ENCODE measurements around the gene PSMG4.

PSMG4 gene

GRCh38 chr6:3293271-3294155 is 34.8 kb downstream of the PSMG4 start:
- no peak overlapping the region for H3K4me3 ChIP-seq (ENCODE audit: low read depth, low read length)
- no peak for TF ChIP-seq CTCF (IDR thresholded peaks at IDR 0.05)
- H2AFZ ChIP-seq: no peak overlapping the region
- no peak overlapping the region for H3K27ac ChIP-seq
- H3K79me2 ChIP-seq: no peaks in the 10 kb centered on the region
- no peaks in the 10 kb centered on the region for H3K9me3 ChIP-seq (ENCODE audit: control insufficient read depth, low read length)
- H3K9ac ChIP-seq: no peak overlapping the region
- H3K4me1 ChIP-seq: peaks cover 6% of the 10 kb centered on the region
- no peak overlapping the region for H3K4me2 ChIP-seq (ENCODE audit: low read length)
- no peaks in the 10 kb centered on the region for H3K36me3 ChIP-seq (ENCODE audit: control insufficient read depth, insufficient read depth, low read length)
- H3K27me3 ChIP-seq (ENCODE audit: control insufficient read depth, insufficient read depth, low read length): no peaks in the 10 kb centered on the region

GRCh38 chr6:3294396-3294795 is 35.6 kb downstream of the PSMG4 start:
- H3K4me2 ChIP-seq (ENCODE audit: low read length): no peak overlapping the region
- H3K4me3 ChIP-seq (ENCODE audit: low read depth, low read length): no peak overlapping the region
- H3K9ac ChIP-seq: no peak overlapping the region
- peaks cover 2% of the 10 kb centered on the region for H3K4me1 ChIP-seq
- no peaks in the 10 kb centered on the region for H3K79me2 ChIP-seq
- no peak overlapping the region for H3K27ac ChIP-seq
- H3K9me3 ChIP-seq (ENCODE audit: control insufficient read depth, low read length): no peaks in the 10 kb centered on the region
- H3K36me3 ChIP-seq (ENCODE audit: control insufficient read depth, insufficient read depth, low read length): no peaks in the 10 kb centered on the region
- TF ChIP-seq CTCF (IDR thresholded peaks at IDR 0.05): no peak
- no peak overlapping the region for H2AFZ ChIP-seq
- H3K27me3 ChIP-seq (ENCODE audit: control insufficient read depth, insufficient read depth, low read length): no peaks in the 10 kb centered on the region

- no peak overlapping the region for H3K4me2 ChIP-seq (ENCODE audit: low read length)
- no peaks in the 10 kb centered on the region for H3K79me2 ChIP-seq
- H3K27me3 ChIP-seq (ENCODE audit: control insufficient read depth, insufficient read depth, low read length): no peaks in the 10 kb centered on the region
- peaks cover under 1% of the 10 kb centered on the region for H3K4me1 ChIP-seq
- H3K27ac ChIP-seq: no peak overlapping the region
- H3K9ac ChIP-seq: no peak overlapping the region
- no peaks in the 10 kb centered on the region for H3K9me3 ChIP-seq (ENCODE audit: control insufficient read depth, low read length)
- no peaks in the 10 kb centered on the region for H3K36me3 ChIP-seq (ENCODE audit: control insufficient read depth, insufficient read depth, low read length)
- no peak overlapping the region for H3K4me3 ChIP-seq (ENCODE audit: low read depth, low read length)
- TF ChIP-seq CTCF (IDR thresholded peaks at IDR 0.05): no peak
- no peak overlapping the region for H2AFZ ChIP-seq
Observed at GRCh38 chr6:3294921-3295871, 36.4 kb downstream of the PSMG4 start.

- TF ChIP-seq CTCF (IDR thresholded peaks at IDR 0.05): no peak
- Histone ChIP-seq H2AFZ (no peak overlapping the region), H3K27ac (no peak overlapping the region), H3K4me3 (ENCODE audit: low read depth, low read length) (no peak overlapping the region), H3K79me2 (no peaks in the 10 kb centered on the region), H3K4me1 (no peaks in the 10 kb centered on the region), H3K36me3 (ENCODE audit: control insufficient read depth, insufficient read depth, low read length) (no peaks in the 10 kb centered on the region), H3K9ac (no peak overlapping the region), H3K9me3 (ENCODE audit: control insufficient read depth, low read length) (no peaks in the 10 kb centered on the region), H3K27me3 (ENCODE audit: control insufficient read depth, insufficient read depth, low read length) (no peaks in the 10 kb centered on the region), H3K4me2 (ENCODE audit: low read length) (no peak overlapping the region)
Observed at GRCh38 chr6:3296078-3296477, 37.3 kb downstream of the PSMG4 start.

Data from parathyroid adenoma (tissue), 2 donors.